Vagina (tissue), 2 donors: ENCODE measurements around the gene GLB1L3.

Experiments
- CTCF ChIP-seq, 3 experiments: fragments of 450-650 bp in 2 of 3; fragments of 200-600 bp in 1 of 3; sonication (generic) in 1 of 3; IDR thresholded peaks; one replicate each; pipeline ENCODE4 v1.5.1; 2017 to 2019; ENCODE audit warnings: antibody characterized with exemption in 3 of 3, mild to moderate bottlenecking in 2 of 3, moderate library complexity in 2 of 3
- POLR2A ChIP-seq, 2 donors: fragments of 450-650 bp; IDR thresholded peaks; one replicate each; pipeline ENCODE4 v1.6.1; 2017; ENCODE audit warnings: antibody characterized with exemption in 2 of 2, mild to moderate bottlenecking in 2 of 2, moderate library complexity in 2 of 2
- POLR2AphosphoS5 ChIP-seq, 2 donors: sonication (generic); formaldehyde crosslinking; IDR thresholded peaks; one replicate each; pipeline ENCODE4 v1.9.0; 2017; ENCODE audit warnings: antibody characterized with exemption in 2 of 2, mild to moderate bottlenecking in 2 of 2, low read depth in 1 of 2; ENCODE audit not compliant: insufficient read depth in 1 of 2

GRCh38 chr11:134334796-134335571 is 58.8 kb downstream of the GLB1L3 start:
- no peak for TF ChIP-seq CTCF (IDR thresholded peaks at IDR 0.05)
- TF ChIP-seq POLR2A (IDR thresholded peaks at IDR 0.05): no peak
- no peak for TF ChIP-seq POLR2AphosphoS5 (IDR thresholded peaks at IDR 0.05; ENCODE audit: insufficient read depth in 1 of 2, low read depth in 1 of 2)
